ENCODE results near the gene MRPS35.

The MRPS35 gene

GRCh38 chr12:27777141-27777540 lies 66.5 kb downstream of the MRPS35 start:
- peak; percentile 53 for DNase-seq

- DNase-seq: no peak
These were observed 67.6 kb downstream of the MRPS35 start for GRCh38 chr12:27778206-27778605.

DNA sequence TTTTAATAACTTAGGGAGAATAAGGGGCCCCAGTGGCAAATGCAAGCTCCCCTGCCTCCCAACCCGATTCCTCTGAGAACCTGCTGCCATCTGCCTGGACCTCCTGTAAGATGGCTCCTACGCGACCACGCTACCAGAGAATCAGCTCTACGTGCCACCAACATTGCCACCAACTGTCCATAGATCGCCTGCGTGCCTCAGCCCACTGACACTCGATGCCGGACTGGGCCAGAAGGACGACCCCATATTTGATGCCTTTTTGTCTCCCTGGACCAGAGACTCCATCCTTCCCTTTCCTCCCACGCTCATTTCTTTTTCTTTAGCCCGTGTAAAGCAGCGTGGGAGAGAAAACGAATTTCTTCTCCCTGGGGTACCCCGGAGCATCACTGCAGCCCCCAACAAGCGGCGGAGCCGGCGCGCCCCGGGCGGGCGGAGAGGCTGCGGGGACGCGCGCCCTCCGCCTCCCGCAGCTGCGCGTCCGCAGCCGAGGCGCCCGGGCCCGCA lies 68.8 kb downstream of the MRPS35 start:
- peak; percentile 47 for DNase-seq

GRCh38 chr12:27779920-27780611 lies 69.4 kb downstream of the MRPS35 start, which contains the start of the genes KLHL42 and MANSC4:
TSS of gene KLHL42 (plus strand) at chr12:27780233. CDS start at chr12:27780331, 98 bp downstream.
TSS of gene MANSC4 (minus strand) at chr12:27780236. CDS start at chr12:27771276, 8,960 bp downstream.
- DNase-seq: peak; percentile 86

GRCh38 chr12:27780612-27781408 lies 70.2 kb downstream of the MRPS35 start:
- no peak for DNase-seq

DNA sequence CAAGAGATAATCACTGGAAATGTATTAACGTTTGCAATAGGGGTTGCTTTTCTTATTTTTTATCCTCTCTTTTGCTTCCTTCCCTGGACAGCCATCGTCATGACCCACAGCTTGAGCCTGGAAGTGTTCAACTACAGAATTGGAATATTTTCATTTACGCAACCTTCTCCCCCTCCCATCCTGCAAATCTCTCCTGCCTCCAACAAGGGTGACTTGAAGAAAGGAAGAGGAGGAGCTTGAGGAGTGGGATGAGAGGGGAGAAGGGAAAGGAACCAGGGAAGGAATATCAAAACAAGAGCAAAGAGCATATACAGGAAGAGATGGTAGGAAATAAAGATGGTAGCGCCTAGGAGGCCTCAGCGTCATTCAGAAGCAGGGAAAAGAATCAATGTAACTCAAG lies 71.0 kb downstream of the MRPS35 start:
- no peak for DNase-seq

DNA sequence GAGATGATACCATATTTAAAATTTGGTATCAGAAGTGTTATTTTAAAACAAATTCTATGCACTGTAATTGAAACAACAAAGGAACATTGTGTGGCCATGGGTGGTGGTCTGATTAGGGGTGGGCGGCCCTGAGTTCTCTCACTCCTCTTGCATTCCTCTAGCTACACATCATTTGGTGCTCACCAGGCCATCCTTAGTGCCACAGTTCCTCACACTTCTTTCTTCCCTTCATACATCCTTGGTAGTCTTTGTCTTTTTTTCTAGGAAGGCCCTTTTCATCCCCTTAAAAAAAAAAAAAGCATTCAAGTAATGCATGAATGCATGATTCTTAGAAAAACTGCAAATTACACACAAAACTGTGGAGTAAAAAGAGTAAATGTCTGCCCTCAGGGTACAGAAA lies 71.8 kb downstream of the MRPS35 start:
- DNase-seq: no peak

DNA sequence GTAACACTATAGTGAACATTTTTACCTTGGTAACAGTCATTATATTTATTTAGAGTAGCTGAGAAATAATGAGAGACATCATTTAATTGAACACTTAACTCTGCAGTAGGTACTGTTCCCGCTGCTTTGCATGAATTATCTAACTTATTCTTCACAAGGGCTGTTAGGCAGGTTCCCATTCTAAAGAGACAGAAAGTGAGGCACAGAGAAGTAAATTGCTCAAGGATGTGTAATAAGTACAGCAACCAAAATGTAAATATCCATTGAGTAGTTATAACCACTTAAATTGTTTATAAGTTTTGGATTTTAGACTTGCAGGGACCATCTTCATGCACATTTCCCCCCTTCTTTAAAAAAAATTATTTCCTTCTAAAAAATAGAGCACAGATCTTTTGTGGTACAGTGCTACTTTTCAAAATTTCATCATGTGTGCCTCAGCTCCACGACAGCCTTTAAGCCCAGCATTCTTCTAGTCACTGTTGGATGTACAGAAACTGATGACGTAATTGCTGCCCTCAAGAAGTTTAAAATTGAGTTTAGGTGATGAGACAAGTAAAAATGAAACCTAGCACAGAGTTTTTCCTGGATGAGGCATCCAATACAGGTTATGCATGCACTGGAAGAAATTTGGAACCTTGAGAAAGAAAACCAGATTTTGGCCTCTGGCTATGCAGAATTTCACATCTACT lies 75.4 kb downstream of the MRPS35 start:
- no peak for DNase-seq

GRCh38 chr12:27787559-27787958 lies 76.9 kb downstream of the MRPS35 start:
- no peak for DNase-seq

GRCh38 chr12:27790179-27790578 lies 79.5 kb downstream of the MRPS35 start:
- no peak for DNase-seq

GRCh38 chr12:27794818-27795584 lies 84.4 kb downstream of the MRPS35 start:
- DNase-seq: no peak

DNA sequence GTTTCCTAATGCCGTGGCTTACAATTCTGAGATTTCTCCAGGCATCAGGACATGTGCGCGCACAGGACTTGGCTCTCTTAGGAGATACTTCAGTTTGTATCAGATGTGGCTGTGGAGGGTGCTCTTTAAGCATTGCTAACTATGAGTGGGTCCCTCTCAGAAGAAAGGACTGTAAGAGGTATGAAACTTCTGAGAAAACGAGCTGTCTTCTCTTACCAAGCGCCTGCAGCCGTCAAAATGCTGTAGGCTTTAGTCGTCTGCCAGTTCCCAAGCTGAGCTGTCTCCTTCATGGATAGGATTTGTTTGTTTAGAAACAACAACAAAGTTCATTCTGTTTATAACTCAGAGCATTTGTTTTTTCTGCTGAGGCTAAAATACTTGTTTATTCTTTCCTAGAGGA lies 85.5 kb downstream of the MRPS35 start:
- no peak for DNase-seq

DNA sequence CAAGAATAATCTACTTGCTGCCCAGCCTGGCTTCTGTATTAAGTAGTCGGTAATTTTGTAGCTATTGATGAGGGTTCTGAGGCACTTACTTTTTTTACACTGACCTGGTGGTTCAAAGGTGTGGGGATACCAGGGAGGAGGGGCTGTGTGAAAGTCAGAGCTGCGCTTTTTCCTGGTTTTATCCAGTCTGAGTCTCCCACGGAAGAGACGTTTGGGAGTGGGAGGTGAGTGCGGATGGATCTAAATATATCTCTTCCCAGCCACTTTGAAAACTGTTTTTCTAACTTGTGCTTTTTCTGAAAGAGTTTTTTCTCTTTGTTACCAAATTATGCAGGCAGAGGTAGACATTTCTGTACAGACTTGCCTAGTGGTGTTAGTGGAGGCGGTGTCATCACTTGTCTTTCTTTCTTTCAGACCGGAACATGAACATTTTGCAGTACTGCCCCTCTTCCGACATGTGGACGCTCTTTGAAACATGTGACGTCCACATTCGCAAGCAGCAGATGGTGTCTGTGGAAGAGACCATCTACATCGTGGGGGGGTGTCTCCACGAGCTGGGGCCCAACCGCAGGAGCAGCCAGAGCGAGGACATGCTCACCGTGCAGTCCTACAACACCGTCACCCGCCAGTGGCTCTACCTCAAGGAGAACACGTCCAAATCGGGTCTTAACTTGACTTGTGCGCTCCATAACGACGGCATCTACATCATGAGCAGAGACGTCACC lies 86.8 kb downstream of the MRPS35 start:
- no peak for DNase-seq

DNA sequence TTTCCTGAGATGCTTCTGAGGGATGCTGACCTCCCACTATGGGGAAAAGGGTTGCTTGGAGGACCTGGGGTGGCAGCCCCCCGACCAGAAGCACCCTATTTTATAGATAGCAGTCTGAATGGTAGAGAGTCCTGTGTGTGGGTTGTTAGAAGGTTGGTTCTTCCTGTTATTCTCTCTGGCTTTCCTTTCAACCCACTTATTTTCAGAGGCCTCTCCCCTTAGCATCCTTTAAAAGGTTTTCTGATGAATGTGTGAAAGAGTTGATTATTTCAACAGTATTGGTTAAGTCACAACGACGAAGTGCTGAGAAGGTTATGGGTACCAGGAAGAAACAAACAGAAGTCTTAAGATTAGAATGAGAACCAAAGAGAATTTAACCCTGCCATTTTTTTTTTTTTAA lies 90.2 kb downstream of the MRPS35 start:
- no peak for DNase-seq

- no peak for DNase-seq
These were observed 91.0 kb downstream of the MRPS35 start for GRCh38 chr12:27801630-27802029.

DNA sequence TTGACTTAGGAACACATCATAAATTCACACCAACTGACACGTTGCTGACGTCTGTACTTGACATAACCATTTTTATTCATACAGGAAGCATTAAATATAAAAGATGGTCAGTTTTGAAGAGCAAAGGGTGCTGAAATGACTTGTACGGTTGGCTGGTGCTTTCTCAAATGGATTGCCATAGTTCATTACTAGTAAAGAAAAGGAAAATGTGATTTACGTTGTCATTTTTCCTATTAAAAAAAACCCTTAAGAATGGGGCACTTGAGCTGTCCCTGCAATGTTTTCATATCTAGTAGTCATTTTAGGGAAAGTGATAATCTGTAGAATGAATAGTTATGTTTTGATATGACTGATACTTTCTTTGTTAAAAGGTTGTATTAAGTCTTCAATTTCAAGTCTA lies 91.9 kb downstream of the MRPS35 start:
- no peak for DNase-seq

- DNase-seq: no peak
These were observed 92.3 kb downstream of the MRPS35 start for GRCh38 chr12:27802936-27803335.

DNA sequence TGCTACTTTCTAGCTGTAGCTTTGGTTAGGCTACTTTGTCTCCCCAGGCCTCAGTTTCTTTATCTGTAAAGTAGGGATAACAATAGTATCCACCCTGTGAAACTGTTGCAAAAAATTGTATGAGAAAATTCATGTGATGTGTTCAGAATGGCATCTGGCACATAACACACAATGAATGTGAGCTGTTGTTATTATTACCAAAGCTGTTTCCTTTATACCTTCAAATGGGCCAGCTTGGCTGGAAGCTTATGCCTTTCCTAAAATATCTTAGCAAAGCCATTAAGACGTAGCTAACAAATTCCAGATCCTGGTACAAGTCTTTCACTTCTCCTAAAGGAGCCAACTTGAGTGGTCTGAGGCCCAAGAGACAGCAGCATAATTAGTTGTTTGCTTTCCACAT lies 94.6 kb downstream of the MRPS35 start:
- DNase-seq: no peak
